Kidney epithelial cell (primary cell): ENCODE data around the gene CEMP1. TPM values are rescaled to one million over a fixed set of nuclear protein-coding genes. Genes with fewer than 3 reads are reported as not detected.

ENCODE experiments used
- DNase-seq: peaks from one replicate; pipeline ENCODE4 v3.0.0-alpha.2; 2010; ENCODE audit warnings: low read depth
- H3K27me3 ChIP-seq: 2 replicates; pipeline ENCODE4 v1.6.0; 2011; ENCODE audit warnings: low read length; ENCODE audit not compliant: control insufficient read depth, insufficient read depth
- H3K36me3 ChIP-seq: 2 replicates; pipeline ENCODE4 v1.5.1; 2011; ENCODE audit warnings: low read length; ENCODE audit not compliant: control insufficient read depth, insufficient read depth
- H3K4me3 ChIP-seq: 2 replicates; pipeline ENCODE4 v1.5.1; 2011; ENCODE audit warnings: low read depth, mild to moderate bottlenecking, control low read depth, low read length
- CTCF ChIP-seq: IDR thresholded peaks from 2 replicates; pipeline ENCODE4 v1.5.1; 2011; ENCODE audit warnings: mild to moderate bottlenecking, moderate library complexity, low read length, control low read depth, inconsistent platforms; ENCODE audit not compliant: insufficient read depth, poor library complexity, severe bottlenecking
- total RNA-seq: library from RNA; depleted of rRNA; stranded (reverse); fragments of >200 nt; gene quantifications from 2 replicates; pipeline ENCODE4 v1.2.3, GENCODE V29; 2015

The CEMP1 gene
- total RNA-seq, 1 donor from 2014 or later: not detected

- Histone ChIP-seq H3K4me3 (no peak overlapping the region), H3K27me3 (no peaks in the 10 kb centered on the region), H3K36me3 (no peaks in the 10 kb centered on the region)
- DNase-seq: no peak
- no peak for TF ChIP-seq CTCF
Observed at GRCh38 chr16:2481676-2482075, 49.5 kb downstream of the CEMP1 start.

GRCh38 chr16:2480948-2481347 is 50.3 kb downstream of the CEMP1 start:
- TF ChIP-seq CTCF: no peak
- Histone ChIP-seq H3K36me3 (no peaks in the 10 kb centered on the region), H3K27me3 (no peaks in the 10 kb centered on the region), H3K4me3 (no peak overlapping the region)
- no peak for DNase-seq

Other genes starting within 250 kb of the CEMP1 start
- gene ABCA3, start 190.7 kb downstream of the CEMP1 start, total RNA-seq: 32.1 and 36.3 TPM in 2 replicates
- 7.4 and 8.6 TPM in 2 replicates for gene CCNF, start 102.0 kb downstream of the CEMP1 start, total RNA-seq
- 12.0 and 14.2 TPM in 2 replicates for gene TEDC2, start 71.3 kb downstream of the CEMP1 start, total RNA-seq
- 0.17 and 0.41 TPM in 2 replicates for gene NTN3, start 60.1 kb downstream of the CEMP1 start, total RNA-seq
- 14.5 and 15.9 TPM in 2 replicates for gene TBC1D24, start 56.3 kb downstream of the CEMP1 start, total RNA-seq
- 79.1 and 139 TPM in 2 replicates for gene ATP6V0C, start 17.5 kb downstream of the CEMP1 start, total RNA-seq
- gene AMDHD2, start 11.0 kb downstream of the CEMP1 start, total RNA-seq: 76.0 and 87.5 TPM in 2 replicates
- gene PDPK1, start 6.6 kb upstream of the CEMP1 start, total RNA-seq: 27.0 and 30.5 TPM in 2 replicates
- 47.4 and 47.8 TPM in 2 replicates for gene KCTD5, start 151.1 kb upstream of the CEMP1 start, total RNA-seq
- gene PRSS27, start 188.8 kb upstream of the CEMP1 start, total RNA-seq: 2.9 and 3.1 TPM in 2 replicates
- gene SRRM2, start 221.2 kb upstream of the CEMP1 start, total RNA-seq: 82.6 and 136 TPM in 2 replicates
- 557 and 714 TPM in 2 replicates for gene ELOB, start 245.9 kb upstream of the CEMP1 start, total RNA-seq